ENCODE data around the gene TMEM106C. TPM values are rescaled to one million over a fixed set of nuclear protein-coding genes. Genes with fewer than 3 reads are reported as not detected.

The TMEM106C gene
- total RNA-seq, 1 donor from 2014 or later = 164 TPM

DNA sequence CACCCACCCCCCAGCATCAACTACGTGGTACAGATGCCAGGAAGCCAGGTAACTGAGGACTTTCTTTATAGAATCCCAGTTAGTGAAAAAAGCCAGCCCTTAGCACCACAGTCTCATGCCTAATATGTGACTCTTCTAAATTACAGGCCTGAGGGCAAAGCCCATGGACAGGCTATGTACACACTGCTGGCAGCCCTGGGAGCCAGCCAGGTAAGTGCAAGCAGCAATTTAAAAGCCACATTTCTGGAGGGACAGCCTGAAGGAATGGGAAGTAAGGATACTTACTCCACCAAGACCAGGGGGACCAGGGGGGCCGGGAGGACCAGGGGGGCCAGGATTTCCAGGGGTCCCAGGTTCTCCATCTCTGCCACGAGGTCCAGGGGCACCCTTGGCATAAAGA is 33.9 kb downstream of the TMEM106C start:
- H3K4me3 ChIP-seq (ENCODE audit: low read depth, low read length) = no peak overlapping the region
- TF ChIP-seq, protein P1, sequence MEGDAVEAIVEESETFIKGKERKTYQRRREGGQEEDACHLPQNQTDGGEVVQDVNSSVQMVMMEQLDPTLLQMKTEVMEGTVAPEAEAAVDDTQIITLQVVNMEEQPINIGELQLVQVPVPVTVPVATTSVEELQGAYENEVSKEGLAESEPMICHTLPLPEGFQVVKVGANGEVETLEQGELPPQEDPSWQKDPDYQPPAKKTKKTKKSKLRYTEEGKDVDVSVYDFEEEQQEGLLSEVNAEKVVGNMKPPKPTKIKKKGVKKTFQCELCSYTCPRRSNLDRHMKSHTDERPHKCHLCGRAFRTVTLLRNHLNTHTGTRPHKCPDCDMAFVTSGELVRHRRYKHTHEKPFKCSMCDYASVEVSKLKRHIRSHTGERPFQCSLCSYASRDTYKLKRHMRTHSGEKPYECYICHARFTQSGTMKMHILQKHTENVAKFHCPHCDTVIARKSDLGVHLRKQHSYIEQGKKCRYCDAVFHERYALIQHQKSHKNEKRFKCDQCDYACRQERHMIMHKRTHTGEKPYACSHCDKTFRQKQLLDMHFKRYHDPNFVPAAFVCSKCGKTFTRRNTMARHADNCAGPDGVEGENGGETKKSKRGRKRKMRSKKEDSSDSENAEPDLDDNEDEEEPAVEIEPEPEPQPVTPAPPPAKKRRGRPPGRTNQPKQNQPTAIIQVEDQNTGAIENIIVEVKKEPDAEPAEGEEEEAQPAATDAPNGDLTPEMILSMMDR (conservative IDR thresholded peaks at IDR 0.05; ENCODE audit: low read depth, low read length) = no peak
- DNase-seq (ENCODE audit: low read depth) = no peak

DNA sequence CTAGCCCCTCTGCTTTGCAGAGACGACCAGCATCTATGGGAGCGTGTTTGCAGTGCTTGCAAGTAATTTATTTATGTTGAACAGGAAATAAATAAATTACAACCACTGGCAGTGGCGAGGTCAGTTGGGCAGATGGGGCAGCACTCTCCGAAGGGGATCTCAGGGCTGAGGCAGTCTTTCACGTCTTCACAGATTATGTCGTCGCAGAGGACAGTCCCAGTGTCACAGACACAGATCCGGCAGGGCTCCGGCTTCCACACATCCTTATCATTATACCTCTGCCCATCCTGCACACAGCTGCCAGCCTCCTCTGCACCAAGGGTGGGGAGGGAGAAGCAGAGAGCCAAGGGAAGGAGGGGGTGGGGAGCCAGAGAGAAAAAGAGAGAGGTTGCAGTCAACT is 36.4 kb downstream of the TMEM106C start:
- H3K4me3 ChIP-seq (ENCODE audit: low read depth, low read length) = no peak overlapping the region
- TF ChIP-seq, protein P1 (conservative IDR thresholded peaks at IDR 0.05; ENCODE audit: low read depth, low read length) = no peak
- DNase-seq (ENCODE audit: low read depth) = no peak

- peak; percentile 10 for DNase-seq (ENCODE audit: low read depth)
- TF ChIP-seq, protein P1 (conservative IDR thresholded peaks at IDR 0.05; ENCODE audit: low read depth, low read length) = no peak
- peak overlapping the region; percentile 55 for H3K4me3 ChIP-seq (ENCODE audit: low read depth, low read length)
These were observed 37.6 kb downstream of the TMEM106C start for GRCh38 chr12:48000878-48001504.

DNA sequence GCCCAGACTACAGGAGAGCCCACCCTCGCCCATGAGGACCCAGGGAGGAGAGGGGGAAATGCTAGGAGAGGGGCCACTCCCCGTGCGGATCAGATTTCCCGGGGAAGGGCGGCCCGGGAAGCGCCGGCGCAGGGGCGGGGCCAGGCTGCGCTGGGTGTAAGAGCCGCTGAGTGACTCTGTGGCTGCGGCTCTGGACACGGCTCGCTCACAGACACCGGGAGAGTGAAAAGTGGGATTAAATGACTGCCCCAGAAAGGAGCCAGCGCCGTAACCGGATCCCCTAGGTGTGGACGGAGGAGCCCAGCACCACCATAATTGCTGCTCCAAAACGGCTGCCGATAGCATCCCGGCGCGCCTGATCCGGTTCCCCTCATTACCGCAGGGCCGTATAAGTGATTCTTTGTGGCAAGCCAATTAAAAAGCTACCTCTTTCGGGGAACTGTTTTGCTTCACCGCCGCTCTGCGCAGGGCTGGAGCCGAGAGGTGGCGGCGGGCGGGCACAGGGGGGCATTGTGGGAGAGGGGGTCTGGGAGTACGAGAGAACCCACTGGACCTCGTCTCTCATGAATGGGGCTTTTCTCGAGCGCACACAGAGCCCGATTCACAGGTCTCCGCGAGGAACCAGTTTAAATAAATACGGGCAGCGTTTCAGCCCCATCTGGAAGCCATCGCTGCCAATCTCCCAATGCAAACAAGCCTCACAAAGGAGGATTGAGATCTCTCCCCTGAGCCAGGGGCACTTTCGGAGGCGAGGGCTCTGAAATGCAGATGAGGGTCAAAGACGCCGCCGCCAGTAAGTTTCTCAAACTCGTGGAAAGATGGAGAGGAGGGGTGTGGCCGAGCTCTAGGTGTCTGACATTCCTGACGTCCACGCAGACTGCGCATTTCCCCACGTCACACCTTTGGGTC is 38.4 kb downstream of the TMEM106C start:
- TF ChIP-seq, protein P1 (conservative IDR thresholded peaks at IDR 0.05; ENCODE audit: low read depth, low read length) = no peak
- no peak for DNase-seq (ENCODE audit: low read depth)
- H3K4me3 ChIP-seq (ENCODE audit: low read depth, low read length) = peak overlapping the region; percentile 55

- peak overlapping the region; percentile 55 for H3K4me3 ChIP-seq (ENCODE audit: low read depth, low read length)
- TF ChIP-seq, protein P1 (conservative IDR thresholded peaks at IDR 0.05; ENCODE audit: low read depth, low read length) = no peak
- DNase-seq (ENCODE audit: low read depth) = no peak
These were observed 39.0 kb downstream of the TMEM106C start for GRCh38 chr12:48002414-48002730.

- H3K4me3 ChIP-seq (ENCODE audit: low read depth, low read length) = no peak overlapping the region
- TF ChIP-seq, protein P1 (conservative IDR thresholded peaks at IDR 0.05; ENCODE audit: low read depth, low read length) = no peak
- DNase-seq (ENCODE audit: low read depth) = no peak
These were observed 39.4 kb downstream of the TMEM106C start for GRCh38 chr12:48002773-48003218.

All from epithelial cell of proximal tubule (primary cell).